ENCODE measurements around the gene MARCHF10.

GRCh38 chr17:62755141-62755851 is 52.8 kb downstream of the MARCHF10 start:
- TF ChIP-seq CTCF (conservative IDR thresholded peaks at IDR 0.05; ENCODE audit: low read depth, low read length) = no peak
- TF ChIP-seq EZH2 (IDR thresholded peaks at IDR 0.05; ENCODE audit: borderline replicate concordance, low read depth, low read length, poor library complexity, severe bottlenecking) = no peak
